NCI-H2171 (cell line): ENCODE results near the gene ZBTB18.
A peak's percentile ranks its signal among the peaks of the same experiment; 100 is the strongest.

Experiments used
- DNase-seq: peaks from one replicate; lab custom pipeline; 2025; lab: John Stamatoyannopoulos, UW

The ZBTB18 gene

DNA sequence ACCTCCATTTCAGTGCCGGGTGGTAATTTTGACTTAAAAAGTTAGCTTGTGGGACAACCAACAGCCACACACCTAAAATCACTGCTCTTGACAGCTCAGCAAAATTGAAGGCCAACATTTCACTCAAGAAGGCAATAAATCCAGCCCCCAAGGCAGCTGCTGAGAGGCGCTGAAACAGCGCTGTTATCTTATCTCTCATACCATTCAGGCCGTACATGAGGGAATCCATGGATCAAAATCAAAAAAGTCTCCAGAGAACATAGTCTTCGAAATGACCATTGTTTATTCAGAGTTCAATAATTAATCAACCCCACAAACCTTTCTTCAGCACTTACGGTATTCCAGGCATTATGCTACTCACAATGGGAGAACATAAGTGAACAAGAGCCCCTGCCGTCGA is 38.5 kb downstream of the ZBTB18 start:
- DNase-seq = no peak

DNA sequence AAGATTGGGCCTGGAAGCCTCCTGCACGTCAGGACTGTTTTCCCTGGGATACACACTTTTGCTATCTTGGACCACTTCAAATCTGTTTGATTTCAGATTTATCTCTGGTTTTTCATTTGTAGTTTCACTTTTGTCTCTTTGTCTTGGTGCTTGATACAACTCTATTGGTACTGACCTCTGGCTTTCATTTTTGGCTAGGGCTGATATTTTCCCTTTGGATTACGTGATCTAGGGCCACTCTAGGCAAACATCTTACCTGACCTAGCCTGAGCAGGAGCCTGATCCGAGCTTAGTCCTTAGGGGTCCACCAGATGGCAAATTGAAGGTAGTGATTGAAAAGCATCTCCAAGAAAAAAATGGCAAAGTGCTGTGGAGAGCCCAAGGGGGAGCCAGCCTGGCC is 39.6 kb downstream of the ZBTB18 start:
- no peak for DNase-seq

DNA sequence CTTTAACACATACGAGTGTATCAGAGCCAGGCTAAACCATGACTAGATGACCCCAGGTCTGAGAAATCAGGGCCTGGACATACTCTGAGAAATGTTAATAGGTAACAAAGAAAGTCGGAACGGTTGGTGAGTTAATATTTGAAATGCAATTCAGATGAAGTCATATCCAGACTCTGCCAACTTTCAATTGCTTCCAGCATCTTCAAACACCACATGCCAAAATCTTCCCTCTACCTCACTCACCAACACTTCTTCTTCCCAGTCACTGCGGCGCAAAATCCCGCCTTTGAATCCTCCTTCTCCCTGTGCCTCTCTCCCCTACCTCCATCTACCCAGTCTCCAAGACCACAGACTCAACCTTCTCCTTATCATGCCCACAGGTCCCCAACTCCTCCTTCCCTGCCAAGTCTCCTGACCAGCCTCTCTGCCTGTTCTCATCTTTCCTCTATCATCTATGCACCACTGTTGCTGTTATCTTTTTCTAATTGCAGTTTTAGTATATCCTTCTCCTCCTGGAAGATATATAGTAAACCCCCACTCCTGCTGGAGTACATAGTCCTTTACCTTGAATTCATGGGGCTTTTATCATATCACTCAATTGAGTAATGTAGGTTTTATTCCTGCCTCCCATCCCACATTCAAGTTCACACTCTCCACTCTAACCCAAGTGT is 41.3 kb downstream of the ZBTB18 start:
- no peak for DNase-seq

DNA sequence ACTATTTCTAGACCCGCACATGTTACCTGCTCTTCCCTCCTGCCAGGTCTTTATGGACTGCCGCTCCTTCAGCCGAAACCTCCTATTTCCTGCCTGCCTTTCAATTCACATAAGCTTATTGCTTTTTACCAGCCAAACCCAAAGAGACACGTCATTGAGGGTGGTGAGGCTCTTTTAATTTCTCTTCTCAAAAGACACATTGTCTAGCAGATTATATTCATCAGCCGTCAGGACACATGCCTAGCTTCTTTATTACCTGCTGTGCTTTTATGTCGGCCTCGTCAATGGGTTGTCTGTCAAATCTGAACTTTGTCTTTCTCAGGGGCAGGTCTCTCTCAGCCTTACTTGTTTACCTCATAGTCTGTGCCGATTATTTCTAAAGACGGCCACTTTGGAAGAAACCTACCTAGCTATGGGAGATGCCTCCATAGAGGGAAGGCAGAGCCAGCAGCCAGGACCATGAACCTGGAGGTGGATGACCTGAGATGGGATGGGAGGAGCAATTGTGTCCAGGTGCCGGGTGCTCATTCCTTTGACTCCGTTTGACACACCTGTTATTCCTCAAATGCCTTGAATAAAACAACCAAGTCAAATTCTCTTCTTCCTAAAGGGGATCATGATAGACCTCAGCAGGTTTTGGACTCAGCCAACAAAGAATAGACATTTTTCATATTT is 42.0 kb downstream of the ZBTB18 start:
- DNase-seq = no peak

DNA sequence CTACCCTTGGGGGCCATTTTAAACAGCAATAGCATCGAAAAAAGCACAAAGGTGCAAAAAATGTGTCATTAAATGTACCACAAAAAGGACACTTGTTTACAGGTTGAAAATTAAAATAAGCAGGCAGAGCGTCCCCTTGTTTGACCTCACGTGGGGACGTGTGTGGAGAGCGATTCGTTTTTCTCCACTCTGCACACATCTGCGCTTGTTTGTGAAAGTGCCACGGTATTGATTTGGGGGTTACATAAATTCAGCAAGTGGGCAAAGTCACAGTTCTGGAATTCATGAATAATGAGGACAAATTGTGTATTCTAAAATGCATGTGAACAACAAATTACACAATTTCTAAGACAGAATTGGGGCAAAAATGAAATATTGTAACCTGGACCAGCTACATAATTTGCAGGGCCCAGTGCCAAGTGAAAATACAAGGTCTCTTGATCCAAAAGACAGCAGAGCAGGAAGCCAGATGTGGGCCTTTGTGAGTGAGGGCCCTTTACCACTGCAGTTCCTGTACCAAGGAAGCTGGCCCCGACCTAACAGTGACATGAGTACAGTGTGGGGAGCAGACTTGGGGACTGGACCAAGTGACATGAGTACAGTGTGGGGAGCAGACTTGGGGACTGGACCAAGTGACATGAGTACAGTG is 43.9 kb downstream of the ZBTB18 start:
- no peak for DNase-seq

DNA sequence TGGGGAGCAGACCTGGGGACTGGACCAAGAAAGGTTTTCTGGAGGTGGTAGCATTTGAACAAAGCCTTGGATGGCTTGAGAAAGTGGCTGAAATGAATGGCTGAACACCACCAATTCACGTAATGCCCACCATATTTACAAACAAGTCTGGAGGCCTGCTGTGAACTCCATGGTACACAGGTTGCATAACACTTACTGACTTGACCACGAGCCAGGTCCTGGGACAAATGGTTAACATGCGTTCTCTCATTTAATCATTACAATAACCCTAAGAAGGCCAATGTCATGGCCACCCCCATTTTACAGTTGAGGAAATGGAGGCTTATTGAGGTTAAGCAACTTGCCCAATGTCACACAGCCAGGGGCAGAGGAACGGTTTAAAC is 44.4 kb downstream of the ZBTB18 start:
- DNase-seq = no peak

DNA sequence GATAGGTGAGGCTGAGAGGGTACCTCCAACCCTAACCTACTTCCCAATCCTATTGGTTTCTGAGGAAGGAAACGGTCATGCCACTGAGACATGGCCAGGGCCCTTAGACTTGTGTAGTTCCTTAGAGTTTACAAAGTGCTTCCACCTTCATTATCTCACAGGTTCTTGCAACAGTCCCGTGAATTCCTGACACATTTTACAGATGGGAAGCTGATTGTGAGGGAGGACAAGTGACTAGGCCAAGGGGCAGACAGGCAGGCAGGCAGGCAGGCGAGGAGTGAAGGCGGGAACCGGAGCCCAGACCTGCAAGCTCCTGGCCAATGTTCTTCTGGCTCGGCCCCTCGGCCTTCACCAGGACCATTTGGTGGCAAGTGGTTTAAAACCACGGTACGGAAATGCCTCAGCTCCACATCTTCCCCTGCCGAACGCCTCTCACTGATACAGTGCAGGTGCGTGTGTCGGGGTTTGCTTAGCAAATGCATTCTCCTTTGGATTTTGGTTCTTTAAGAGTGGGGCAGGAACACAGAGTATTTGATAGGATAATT is 45.1 kb downstream of the ZBTB18 start:
- no peak for DNase-seq

DNA sequence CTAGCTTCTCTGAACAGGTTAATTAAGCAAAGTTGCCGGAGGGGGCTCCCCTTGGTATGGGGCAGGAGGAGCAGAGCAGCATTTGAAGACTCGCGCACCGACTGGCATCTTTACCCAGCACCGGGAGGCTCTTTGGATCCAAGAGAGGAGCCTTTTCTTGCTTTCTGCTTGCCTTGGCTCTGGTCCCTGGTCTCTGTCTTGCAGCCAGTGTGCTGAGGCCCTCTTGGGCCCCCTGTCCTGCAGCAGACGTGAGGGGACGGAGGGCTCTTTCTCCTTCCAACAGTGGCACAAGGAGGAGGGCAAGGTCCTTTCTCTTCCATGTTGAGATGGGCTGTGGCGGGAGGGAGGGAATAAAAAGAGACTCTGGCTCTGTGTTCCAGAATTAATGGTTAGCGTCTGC is 45.6 kb downstream of the ZBTB18 start:
- DNase-seq = no peak

DNA sequence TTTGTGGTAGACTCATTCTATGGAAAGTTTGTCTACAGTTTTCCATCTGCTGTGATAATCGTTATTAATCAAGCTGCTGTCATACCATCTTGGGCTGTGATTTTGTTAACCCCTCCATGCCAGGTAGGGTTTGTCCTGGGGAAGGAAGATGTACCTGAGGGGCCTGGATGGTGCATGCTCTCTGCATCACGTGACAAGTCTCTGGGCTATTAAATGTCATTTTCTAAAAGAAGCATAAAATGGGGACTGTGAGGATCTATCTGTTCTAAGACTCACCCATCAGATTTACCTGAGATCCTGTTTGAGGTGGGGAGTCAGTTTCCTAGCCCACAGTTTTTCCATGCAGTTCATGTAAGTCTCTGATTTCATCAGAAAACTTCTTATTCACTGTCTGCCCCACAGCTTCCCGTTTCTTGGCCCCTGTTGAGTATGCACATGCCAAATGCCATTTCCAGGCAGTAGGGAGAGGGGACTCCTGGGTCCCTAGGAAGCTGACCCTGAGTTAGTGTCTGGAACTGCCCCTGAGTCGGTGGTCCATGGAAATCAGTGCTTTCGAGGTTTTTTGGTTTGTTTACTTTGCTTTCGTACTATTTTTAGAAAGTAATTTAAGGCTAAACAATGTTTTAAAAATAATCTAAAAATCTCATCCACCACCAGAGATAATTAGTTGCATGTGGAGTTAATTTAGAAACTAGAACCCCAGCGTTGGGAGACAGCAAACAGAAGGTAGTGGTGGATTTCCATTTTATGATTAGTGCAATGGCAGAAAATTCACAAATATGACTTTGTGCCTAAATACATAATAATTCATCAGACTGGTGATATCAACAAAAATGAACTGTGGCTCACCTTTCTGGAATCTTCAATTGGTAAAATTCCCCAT is 46.7 kb downstream of the ZBTB18 start:
- no peak for DNase-seq

DNA sequence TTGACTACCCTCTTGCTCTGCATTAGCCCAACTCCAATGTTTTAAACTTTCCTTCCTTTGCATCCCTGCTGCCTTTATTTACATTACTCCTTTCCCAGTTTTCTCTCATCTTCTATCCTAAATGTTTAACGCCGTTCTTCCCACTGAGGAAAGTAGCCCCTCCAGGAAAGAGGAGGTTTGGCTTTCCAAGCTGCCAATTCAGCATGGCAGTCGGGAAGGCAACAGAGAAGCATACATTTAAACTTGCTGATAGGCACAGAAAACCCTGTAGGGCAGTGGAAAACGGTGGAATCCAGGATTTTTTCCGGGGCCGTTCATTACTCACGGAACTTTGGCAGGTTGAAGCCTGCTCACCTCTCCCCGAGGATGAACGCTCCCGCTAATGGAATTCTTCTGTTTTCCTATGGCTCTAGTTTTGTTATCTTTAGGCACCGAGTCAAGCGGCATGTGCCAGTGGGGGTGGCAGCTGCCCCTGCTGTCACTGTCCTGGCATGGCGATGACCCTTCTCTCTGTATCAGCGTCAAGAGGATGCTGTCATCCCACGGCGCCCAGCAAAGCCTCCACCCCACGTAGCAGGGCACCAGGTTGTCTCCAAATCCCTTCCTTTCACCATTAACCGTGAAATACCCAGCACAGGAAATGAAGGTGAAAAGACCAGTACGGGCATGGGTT is 48.3 kb downstream of the ZBTB18 start:
- DNase-seq = no peak

DNA sequence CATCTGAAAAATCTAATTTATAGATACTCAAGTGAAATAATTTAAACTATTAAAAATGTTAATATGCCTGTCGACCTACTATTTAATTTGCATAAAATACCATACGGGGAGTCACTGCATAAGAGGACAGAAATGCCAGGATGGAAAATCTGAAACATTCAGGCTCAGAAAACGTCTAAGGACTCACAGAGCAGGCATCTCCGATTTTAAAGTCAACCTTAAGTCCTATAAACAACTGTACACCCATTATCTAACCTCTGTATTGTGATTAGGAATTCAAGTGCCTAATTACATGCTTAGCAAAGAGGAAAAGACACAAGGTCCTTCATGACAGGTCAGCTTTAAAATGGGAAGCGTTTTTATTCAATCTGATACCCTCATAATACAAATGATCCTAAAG is 49.2 kb downstream of the ZBTB18 start:
- DNase-seq = no peak

DNA sequence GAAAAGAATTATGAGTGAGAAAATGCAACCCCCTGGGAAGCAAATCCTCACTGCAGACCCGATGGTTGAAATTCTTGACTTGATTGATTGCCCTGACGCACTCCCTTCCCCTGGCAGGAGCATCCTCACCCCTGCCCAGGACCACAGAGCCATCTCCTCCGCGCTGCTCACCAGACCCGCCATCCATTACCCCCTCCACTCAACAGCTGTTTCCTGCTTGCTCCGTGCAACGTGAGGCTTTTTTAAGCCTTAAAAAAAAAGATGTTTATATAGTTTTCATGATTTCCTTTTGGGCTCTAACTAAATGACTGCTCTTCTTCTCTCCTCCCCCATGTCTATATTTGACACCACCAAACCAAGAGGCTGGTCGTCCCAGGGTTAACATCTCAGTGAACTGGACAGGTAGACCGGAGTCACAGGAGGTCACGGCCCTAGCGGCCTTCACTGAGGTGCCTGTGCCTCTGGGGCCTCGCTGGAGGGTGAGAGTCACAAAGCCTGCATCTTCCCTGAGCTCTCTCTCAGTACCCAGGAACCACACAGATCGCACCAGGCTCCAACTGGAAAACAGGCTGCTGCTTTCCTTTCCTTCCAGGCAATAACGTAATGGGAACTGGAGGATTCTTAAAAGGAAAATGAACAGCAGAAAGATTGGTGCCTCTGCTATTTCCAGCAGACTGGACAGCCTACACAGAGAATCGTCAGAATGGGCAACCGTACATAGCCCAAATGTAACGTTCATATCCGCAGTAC is 49.8 kb downstream of the ZBTB18 start:
- DNase-seq = no peak

DNA sequence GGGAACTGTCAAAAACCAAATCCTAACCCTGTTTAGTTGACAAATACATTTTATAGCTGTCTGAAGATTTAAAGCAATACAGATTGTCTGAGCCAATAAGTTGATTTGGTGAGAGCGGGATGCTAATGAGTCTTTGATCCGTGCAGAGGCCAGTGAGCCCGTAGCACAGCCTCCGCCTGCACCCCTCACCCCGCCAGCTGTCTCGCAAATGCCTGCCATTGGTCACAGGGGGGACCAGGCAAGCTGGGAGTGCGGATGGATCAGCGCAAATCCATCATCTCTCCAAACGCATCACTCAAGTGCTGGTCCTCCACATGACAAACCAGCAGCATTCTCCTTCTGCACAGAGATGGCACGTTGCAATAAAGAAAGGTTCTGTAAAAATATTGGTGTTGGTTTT is 51.0 kb downstream of the ZBTB18 start:
- no peak for DNase-seq

DNA sequence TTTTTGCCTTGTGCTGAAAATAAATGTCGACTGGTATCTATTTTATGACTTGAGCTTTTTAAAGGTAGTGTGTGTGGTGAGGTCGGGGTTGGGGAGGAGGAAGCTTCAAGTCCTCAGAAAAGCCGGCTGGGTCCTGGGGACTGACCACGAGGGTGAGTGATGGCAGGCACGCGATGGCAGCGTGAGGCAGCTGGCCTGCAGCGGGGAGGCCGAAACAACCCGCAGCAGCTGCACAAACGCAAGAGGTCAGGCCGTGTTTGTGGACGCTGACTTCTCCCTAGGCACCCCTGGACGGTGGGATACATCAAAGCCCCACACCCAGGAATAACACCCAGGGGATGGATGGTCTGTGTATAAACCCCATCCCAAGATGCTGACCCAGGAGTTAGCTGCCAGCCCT is 51.4 kb downstream of the ZBTB18 start:
- DNase-seq = no peak

DNA sequence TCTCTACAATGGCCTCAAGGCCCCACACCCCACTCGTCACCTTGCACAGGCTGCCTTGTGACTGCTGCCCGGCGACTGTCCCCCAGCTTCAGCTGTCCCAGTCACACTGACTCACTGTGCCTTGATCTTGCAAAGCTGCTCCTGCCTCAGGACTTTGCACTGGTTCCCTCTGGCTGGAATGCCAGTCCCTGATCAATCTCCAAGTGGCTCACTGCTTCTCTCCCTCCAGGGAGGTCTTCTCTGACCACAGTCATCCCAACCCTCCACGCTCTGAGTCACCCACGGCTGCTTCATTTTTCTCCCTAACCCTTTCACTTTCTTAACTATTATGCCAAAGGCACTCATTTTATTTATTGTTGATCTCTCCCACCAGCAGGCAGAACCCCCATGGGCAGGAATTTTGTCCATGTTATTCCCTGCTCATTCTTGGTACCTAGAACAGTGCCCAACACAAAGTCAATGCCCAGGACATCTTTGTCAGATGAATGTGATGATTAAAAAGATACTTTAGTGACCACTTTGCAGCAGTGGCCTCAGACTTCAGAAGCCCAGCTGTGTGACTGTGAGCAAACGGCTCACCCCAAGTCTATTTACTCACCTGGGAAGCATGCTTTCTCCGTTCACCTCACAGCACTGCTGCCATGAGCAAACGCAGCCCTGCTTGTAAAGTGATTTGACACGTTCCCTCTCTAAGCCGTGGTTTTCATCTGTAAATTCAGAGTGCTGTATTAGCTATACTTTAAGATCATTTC is 53.4 kb downstream of the ZBTB18 start:
- no peak for DNase-seq

DNA sequence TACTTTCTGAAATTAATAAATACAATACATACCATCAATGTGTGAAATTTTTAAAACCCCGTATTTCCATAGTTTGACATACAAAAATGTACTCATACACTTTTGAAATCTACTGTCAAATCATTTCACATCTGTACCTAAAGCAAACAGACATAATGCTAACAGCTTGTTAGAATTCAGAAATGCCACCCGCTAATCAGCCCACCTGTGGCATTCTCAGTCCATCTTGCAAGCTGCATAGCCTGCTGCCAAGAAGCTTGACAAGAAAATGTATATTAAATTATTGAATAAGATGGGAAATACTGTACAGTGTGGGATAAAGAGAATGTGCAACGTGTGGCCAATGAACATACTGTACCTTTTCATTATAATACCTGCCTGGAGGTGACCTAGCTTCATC is 55.1 kb downstream of the ZBTB18 start:
- peak; percentile 25 for DNase-seq
